ENCODE measurements around the gene YTHDC2. TPM values are rescaled to one million over a fixed set of nuclear protein-coding genes. Genes with fewer than 3 reads are reported as not detected.

YTHDC2 gene
- total and polyA plus RNA-seq, 4 donors = 6.2 to 32.9 (median 14.8) TPM

DNA sequence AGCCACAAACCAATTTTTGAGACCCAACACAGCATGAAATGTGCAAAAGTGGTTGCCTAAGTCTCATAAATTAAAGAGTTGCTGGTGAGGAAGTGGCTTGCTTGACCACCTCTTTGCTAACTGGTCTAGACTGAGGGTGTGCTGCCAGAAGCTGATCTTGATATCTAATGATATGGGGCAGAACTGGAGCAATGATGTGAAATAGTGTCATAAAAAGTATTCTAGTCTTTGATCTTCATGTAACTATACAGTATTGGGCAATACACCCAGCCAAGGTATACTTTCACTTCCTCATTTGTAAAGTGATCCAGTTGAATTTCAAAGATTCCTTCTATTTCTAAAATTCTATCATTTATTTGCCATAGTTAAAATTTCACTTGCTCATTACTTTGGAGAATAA lies 5.9 kb upstream of the YTHDC2 start:
- H3K9me3 ChIP-seq (ENCODE audit: control insufficient read depth in 4 of 4, low read length in 3 of 4) = no peaks in the 10 kb centered on the region
- H3K27me3 ChIP-seq (ENCODE audit: control insufficient read depth in 4 of 4, insufficient read depth in 4 of 4, low read length in 3 of 4) = no peaks in the 10 kb centered on the region
- TF ChIP-seq RXRA (IDR thresholded peaks at IDR 0.05) (no peak), FOXA1 (IDR thresholded peaks at IDR 0.05) (no peak), YY1 (IDR thresholded peaks at IDR 0.05) (no peak), HNF4A (conservative IDR thresholded peaks at IDR 0.05) (no peak), TAF1 (conservative IDR thresholded peaks at IDR 0.05) (no peak), RAD21 (IDR thresholded peaks at IDR 0.05) (no peak), FOXA2 (IDR thresholded peaks at IDR 0.05) (no peak), EGR1 (IDR thresholded peaks at IDR 0.05; ENCODE audit: low read depth in 2 of 2) (no peak), JUND (IDR thresholded peaks at IDR 0.05) (no peak), GABPA (IDR thresholded peaks at IDR 0.05 in 1 of 2, conservative IDR thresholded peaks at IDR 0.05 in 1 of 2) (no peak), SP1 (IDR thresholded peaks at IDR 0.05) (no peak), HNF4G (IDR thresholded peaks at IDR 0.05) (no peak)
- TF ChIP-seq, protein P1, sequence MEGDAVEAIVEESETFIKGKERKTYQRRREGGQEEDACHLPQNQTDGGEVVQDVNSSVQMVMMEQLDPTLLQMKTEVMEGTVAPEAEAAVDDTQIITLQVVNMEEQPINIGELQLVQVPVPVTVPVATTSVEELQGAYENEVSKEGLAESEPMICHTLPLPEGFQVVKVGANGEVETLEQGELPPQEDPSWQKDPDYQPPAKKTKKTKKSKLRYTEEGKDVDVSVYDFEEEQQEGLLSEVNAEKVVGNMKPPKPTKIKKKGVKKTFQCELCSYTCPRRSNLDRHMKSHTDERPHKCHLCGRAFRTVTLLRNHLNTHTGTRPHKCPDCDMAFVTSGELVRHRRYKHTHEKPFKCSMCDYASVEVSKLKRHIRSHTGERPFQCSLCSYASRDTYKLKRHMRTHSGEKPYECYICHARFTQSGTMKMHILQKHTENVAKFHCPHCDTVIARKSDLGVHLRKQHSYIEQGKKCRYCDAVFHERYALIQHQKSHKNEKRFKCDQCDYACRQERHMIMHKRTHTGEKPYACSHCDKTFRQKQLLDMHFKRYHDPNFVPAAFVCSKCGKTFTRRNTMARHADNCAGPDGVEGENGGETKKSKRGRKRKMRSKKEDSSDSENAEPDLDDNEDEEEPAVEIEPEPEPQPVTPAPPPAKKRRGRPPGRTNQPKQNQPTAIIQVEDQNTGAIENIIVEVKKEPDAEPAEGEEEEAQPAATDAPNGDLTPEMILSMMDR (IDR thresholded peaks at IDR 0.05; ENCODE audit: low read depth, low read length, missing input control) = no peak
- TF ChIP-seq, protein P2, sequence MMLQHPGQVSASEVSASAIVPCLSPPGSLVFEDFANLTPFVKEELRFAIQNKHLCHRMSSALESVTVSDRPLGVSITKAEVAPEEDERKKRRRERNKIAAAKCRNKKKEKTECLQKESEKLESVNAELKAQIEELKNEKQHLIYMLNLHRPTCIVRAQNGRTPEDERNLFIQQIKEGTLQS (IDR thresholded peaks at IDR 0.05) = no peak
- TF ChIP-seq, protein P3, sequence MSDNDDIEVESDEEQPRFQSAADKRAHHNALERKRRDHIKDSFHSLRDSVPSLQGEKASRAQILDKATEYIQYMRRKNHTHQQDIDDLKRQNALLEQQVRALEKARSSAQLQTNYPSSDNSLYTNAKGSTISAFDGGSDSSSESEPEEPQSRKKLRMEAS (IDR thresholded peaks at IDR 0.05) = no peak
- TF ChIP-seq, protein P4, sequence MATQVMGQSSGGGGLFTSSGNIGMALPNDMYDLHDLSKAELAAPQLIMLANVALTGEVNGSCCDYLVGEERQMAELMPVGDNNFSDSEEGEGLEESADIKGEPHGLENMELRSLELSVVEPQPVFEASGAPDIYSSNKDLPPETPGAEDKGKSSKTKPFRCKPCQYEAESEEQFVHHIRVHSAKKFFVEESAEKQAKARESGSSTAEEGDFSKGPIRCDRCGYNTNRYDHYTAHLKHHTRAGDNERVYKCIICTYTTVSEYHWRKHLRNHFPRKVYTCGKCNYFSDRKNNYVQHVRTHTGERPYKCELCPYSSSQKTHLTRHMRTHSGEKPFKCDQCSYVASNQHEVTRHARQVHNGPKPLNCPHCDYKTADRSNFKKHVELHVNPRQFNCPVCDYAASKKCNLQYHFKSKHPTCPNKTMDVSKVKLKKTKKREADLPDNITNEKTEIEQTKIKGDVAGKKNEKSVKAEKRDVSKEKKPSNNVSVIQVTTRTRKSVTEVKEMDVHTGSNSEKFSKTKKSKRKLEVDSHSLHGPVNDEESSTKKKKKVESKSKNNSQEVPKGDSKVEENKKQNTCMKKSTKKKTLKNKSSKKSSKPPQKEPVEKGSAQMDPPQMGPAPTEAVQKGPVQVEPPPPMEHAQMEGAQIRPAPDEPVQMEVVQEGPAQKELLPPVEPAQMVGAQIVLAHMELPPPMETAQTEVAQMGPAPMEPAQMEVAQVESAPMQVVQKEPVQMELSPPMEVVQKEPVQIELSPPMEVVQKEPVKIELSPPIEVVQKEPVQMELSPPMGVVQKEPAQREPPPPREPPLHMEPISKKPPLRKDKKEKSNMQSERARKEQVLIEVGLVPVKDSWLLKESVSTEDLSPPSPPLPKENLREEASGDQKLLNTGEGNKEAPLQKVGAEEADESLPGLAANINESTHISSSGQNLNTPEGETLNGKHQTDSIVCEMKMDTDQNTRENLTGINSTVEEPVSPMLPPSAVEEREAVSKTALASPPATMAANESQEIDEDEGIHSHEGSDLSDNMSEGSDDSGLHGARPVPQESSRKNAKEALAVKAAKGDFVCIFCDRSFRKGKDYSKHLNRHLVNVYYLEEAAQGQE (IDR thresholded peaks at IDR 0.05) = no peak
- TF ChIP-seq, protein P5, sequence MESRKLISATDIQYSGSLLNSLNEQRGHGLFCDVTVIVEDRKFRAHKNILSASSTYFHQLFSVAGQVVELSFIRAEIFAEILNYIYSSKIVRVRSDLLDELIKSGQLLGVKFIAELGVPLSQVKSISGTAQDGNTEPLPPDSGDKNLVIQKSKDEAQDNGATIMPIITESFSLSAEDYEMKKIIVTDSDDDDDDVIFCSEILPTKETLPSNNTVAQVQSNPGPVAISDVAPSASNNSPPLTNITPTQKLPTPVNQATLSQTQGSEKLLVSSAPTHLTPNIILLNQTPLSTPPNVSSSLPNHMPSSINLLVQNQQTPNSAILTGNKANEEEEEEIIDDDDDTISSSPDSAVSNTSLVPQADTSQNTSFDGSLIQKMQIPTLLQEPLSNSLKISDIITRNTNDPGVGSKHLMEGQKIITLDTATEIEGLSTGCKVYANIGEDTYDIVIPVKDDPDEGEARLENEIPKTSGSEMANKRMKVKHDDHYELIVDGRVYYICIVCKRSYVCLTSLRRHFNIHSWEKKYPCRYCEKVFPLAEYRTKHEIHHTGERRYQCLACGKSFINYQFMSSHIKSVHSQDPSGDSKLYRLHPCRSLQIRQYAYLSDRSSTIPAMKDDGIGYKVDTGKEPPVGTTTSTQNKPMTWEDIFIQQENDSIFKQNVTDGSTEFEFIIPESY (IDR thresholded peaks at IDR 0.05) = no peak
- no peaks in the 10 kb centered on the region for H3K4me1 ChIP-seq (ENCODE audit: control insufficient read depth in 4 of 4, insufficient read depth in 4 of 4, low read length in 3 of 4)
- DNase-seq (ENCODE audit: low spot score) = no peak
- no peaks in the 10 kb centered on the region for H3K36me3 ChIP-seq (ENCODE audit: control insufficient read depth in 4 of 4, insufficient read depth in 3 of 4, low read depth in 1 of 4, low read length in 3 of 4)
- no peak overlapping the region for H3K4me3 ChIP-seq (ENCODE audit: low read depth in 1 of 3, low read length in 3 of 3)
- no peak overlapping the region for H3K27ac ChIP-seq (ENCODE audit: low read depth in 1 of 2, low read length in 2 of 2)
- H3K9ac ChIP-seq (ENCODE audit: low read depth in 1 of 2, low read length in 2 of 2) = no peak overlapping the region

DNA sequence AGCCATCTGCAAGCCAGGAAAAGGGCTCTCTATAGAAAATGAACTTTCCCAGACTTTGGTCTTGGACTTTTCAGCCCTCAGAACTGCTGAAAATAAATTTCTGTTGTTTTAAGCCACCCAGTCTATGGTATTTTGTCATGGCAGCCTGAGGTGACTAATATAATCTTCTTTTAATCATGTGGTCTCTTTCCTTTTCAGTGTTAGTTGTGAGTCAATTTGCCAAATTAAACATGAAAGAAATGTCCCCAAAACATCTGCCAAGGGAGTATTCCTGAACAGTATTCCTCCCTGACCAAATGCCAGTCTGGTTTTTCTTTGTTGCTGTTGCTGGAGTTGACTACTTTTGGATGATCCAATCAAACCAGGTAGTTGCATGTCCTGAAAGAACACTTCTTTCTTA lies 4.7 kb upstream of the YTHDC2 start:
- H3K4me1 ChIP-seq (ENCODE audit: control insufficient read depth in 4 of 4, insufficient read depth in 4 of 4, low read length in 3 of 4) = no peaks in the 10 kb centered on the region
- H3K9ac ChIP-seq (ENCODE audit: low read depth in 1 of 2, low read length in 2 of 2) = no peak overlapping the region
- no peak overlapping the region for H3K4me3 ChIP-seq (ENCODE audit: low read depth in 1 of 3, low read length in 3 of 3)
- TF ChIP-seq HNF4A (conservative IDR thresholded peaks at IDR 0.05) = no peak
- TF ChIP-seq EGR1 (IDR thresholded peaks at IDR 0.05; ENCODE audit: low read depth in 2 of 2) = no peak
- TF ChIP-seq RXRA (IDR thresholded peaks at IDR 0.05) = no peak
- no peak for TF ChIP-seq FOXA2 (IDR thresholded peaks at IDR 0.05)
- no peak for TF ChIP-seq JUND (IDR thresholded peaks at IDR 0.05)
- TF ChIP-seq RAD21 (IDR thresholded peaks at IDR 0.05) = no peak
- TF ChIP-seq, protein P3 (IDR thresholded peaks at IDR 0.05) = no peak
- TF ChIP-seq FOXA1 (IDR thresholded peaks at IDR 0.05) = no peak
- TF ChIP-seq GABPA (IDR thresholded peaks at IDR 0.05 in 1 of 2, conservative IDR thresholded peaks at IDR 0.05 in 1 of 2) = no peak
- TF ChIP-seq YY1 (IDR thresholded peaks at IDR 0.05) = no peak
- TF ChIP-seq, protein P4 (IDR thresholded peaks at IDR 0.05) = no peak
- TF ChIP-seq, protein P2 (IDR thresholded peaks at IDR 0.05) = no peak
- DNase-seq (ENCODE audit: low spot score) = no peak
- no peaks in the 10 kb centered on the region for H3K9me3 ChIP-seq (ENCODE audit: control insufficient read depth in 4 of 4, low read length in 3 of 4)
- H3K36me3 ChIP-seq (ENCODE audit: control insufficient read depth in 4 of 4, insufficient read depth in 3 of 4, low read depth in 1 of 4, low read length in 3 of 4) = no peaks in the 10 kb centered on the region
- H3K27me3 ChIP-seq (ENCODE audit: control insufficient read depth in 4 of 4, insufficient read depth in 4 of 4, low read length in 3 of 4) = no peaks in the 10 kb centered on the region
- no peak overlapping the region for H3K27ac ChIP-seq (ENCODE audit: low read depth in 1 of 2, low read length in 2 of 2)
